ENCODE data around the gene C3AR1. TPM values are rescaled to one million over a fixed set of nuclear protein-coding genes. Genes with fewer than 3 reads are reported as not detected.
A peak's percentile ranks its signal among the peaks of the same experiment; 100 is the strongest.
"Not testable (repeated sequence)": the region's sequence is repeated elsewhere in the genome, so short reads cannot be mapped to it uniquely, and the experiment has no call there.

Gene C3AR1
- total RNA-seq (1 to 10 TPM; 4.0 to 8.8 TPM), polyA plus RNA-seq (1 to 10 TPM; 1.5 to 5.9 TPM)

GRCh38 chr12:8065991-8066594, at the start of gene C3AR1:
Gene C3AR1, minus strand, starts transcription at chr12:8066359. Its CDS starts 6,174 bp downstream, at chr12:8060185.
- peak within 1 kb of the TSS; percentile 13 to 56 for H3K27ac ChIP-seq (ENCODE audit: low read depth in 1 of 2, low read length in 2 of 2)
- TF ChIP-seq JUND (IDR thresholded peaks at IDR 0.05), result peak; percentile 42 to 68
- no peak for TF ChIP-seq ATF3 (IDR thresholded peaks at IDR 0.05)
- no peak for TF ChIP-seq HNF4G (IDR thresholded peaks at IDR 0.05)
- TF ChIP-seq, protein P1, sequence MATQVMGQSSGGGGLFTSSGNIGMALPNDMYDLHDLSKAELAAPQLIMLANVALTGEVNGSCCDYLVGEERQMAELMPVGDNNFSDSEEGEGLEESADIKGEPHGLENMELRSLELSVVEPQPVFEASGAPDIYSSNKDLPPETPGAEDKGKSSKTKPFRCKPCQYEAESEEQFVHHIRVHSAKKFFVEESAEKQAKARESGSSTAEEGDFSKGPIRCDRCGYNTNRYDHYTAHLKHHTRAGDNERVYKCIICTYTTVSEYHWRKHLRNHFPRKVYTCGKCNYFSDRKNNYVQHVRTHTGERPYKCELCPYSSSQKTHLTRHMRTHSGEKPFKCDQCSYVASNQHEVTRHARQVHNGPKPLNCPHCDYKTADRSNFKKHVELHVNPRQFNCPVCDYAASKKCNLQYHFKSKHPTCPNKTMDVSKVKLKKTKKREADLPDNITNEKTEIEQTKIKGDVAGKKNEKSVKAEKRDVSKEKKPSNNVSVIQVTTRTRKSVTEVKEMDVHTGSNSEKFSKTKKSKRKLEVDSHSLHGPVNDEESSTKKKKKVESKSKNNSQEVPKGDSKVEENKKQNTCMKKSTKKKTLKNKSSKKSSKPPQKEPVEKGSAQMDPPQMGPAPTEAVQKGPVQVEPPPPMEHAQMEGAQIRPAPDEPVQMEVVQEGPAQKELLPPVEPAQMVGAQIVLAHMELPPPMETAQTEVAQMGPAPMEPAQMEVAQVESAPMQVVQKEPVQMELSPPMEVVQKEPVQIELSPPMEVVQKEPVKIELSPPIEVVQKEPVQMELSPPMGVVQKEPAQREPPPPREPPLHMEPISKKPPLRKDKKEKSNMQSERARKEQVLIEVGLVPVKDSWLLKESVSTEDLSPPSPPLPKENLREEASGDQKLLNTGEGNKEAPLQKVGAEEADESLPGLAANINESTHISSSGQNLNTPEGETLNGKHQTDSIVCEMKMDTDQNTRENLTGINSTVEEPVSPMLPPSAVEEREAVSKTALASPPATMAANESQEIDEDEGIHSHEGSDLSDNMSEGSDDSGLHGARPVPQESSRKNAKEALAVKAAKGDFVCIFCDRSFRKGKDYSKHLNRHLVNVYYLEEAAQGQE (IDR thresholded peaks at IDR 0.05), result no peak
- TF ChIP-seq EGR1 (IDR thresholded peaks at IDR 0.05; ENCODE audit: low read depth in 2 of 2), result no peak
- peak; percentile 20 for TF ChIP-seq MAX (IDR thresholded peaks at IDR 0.05)
- H3K36me3 ChIP-seq (ENCODE audit: control insufficient read depth in 4 of 4, insufficient read depth in 3 of 4, low read depth in 1 of 4, low read length in 3 of 4), result no peaks in the 10 kb centered on the region
- H3K27me3 ChIP-seq (ENCODE audit: control insufficient read depth in 4 of 4, insufficient read depth in 4 of 4, low read length in 3 of 4), result no peaks in the 10 kb centered on the region
- H3K4me1 ChIP-seq (ENCODE audit: control insufficient read depth in 4 of 4, insufficient read depth in 4 of 4, low read length in 3 of 4), result no peaks in the 10 kb centered on the region
- no peak within 1 kb of the TSS for H3K4me3 ChIP-seq (ENCODE audit: low read depth in 1 of 3, low read length in 3 of 3)
- 54% methylated on average over 2 of the region's 2 CpGs for WGBS
- H3K9ac ChIP-seq (ENCODE audit: low read depth in 1 of 2, low read length in 2 of 2), result peak within 1 kb of the TSS in 1 of 2 donors; percentile 74
- H3K9me3 ChIP-seq (ENCODE audit: control insufficient read depth in 4 of 4, low read length in 3 of 4), result no peaks in the 10 kb centered on the region
- DNase-seq (ENCODE audit: low spot score), result no peak

GRCh38 chr12:8113117-8113516, 47.0 kb upstream of the C3AR1 start:
- H3K9ac ChIP-seq (ENCODE audit: low read depth in 1 of 2, low read length in 2 of 2); H3K36me3 ChIP-seq (ENCODE audit: control insufficient read depth in 4 of 4, insufficient read depth in 3 of 4, low read depth in 1 of 4, low read length in 3 of 4); H3K27me3 ChIP-seq (ENCODE audit: control insufficient read depth in 4 of 4, insufficient read depth in 4 of 4, low read length in 3 of 4); DNase-seq (ENCODE audit: low spot score); H3K9me3 ChIP-seq (ENCODE audit: control insufficient read depth in 4 of 4, low read length in 3 of 4); H3K4me3 ChIP-seq (ENCODE audit: low read depth in 1 of 3, low read length in 3 of 3); H3K4me1 ChIP-seq (ENCODE audit: control insufficient read depth in 4 of 4, insufficient read depth in 4 of 4, low read length in 3 of 4); H3K27ac ChIP-seq (ENCODE audit: low read depth in 1 of 2, low read length in 2 of 2): not testable (repeated sequence)
- WGBS, result 95% methylated on average over 4 of the region's 4 CpGs

DNA sequence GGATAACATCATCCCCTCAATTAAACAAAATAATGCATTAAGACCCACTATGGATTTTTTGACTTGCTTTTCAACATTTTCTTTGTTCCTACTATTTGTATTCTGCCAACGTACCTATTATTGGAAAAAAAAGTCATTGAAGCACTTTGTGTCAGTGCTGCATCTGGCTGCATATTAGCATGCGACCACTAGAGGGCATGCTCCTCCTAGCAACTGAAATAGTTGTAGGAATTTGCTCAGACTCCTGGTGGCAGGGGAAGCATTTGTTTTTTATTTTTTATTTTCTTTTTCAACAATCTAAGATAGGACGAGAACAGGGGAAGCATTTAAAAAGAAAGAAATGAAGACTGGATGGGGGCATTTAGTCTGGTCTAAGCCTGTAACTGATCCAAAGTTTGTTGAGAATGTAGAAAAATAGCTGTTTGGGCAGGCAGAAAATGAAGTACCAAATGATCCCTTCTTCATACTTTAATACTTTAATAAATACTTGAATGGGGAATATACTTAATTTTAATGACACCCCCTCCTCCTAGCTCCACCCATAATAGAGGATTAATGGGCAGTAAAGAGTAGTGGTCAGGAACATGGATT, 42.7 kb upstream of the C3AR1 start:
- peak; percentile 74 for DNase-seq (ENCODE audit: low spot score)
- WGBS, result under 1% methylated on average over 3 of the region's 3 CpGs
- H3K4me3 ChIP-seq (ENCODE audit: low read depth in 1 of 3, low read length in 3 of 3), result no peak overlapping the region
- no peak overlapping the region for H3K9ac ChIP-seq (ENCODE audit: low read depth in 1 of 2, low read length in 2 of 2)
- peak; percentile 98 for TF ChIP-seq CTCF (IDR thresholded peaks at IDR 0.05; ENCODE audit: low read depth, low read length, missing input control)
- no peak for TF ChIP-seq ATF3 (IDR thresholded peaks at IDR 0.05)
- TF ChIP-seq RAD21 (IDR thresholded peaks at IDR 0.05), result peak; percentile 95 to 97
- H3K4me1 ChIP-seq (ENCODE audit: control insufficient read depth in 4 of 4, insufficient read depth in 4 of 4, low read length in 3 of 4), result peaks cover 0 to 3% (median 0%) of the 10 kb centered on the region in 4 donors
- peaks cover 0 to 6% (median 2%) of the 10 kb centered on the region in 4 donors for H3K36me3 ChIP-seq (ENCODE audit: control insufficient read depth in 4 of 4, insufficient read depth in 3 of 4, low read depth in 1 of 4, low read length in 3 of 4)
- H3K27ac ChIP-seq (ENCODE audit: low read depth in 1 of 2, low read length in 2 of 2), result no peak overlapping the region
- no peaks in the 10 kb centered on the region for H3K9me3 ChIP-seq (ENCODE audit: control insufficient read depth in 4 of 4, low read length in 3 of 4)
- H3K27me3 ChIP-seq (ENCODE audit: control insufficient read depth in 4 of 4, insufficient read depth in 4 of 4, low read length in 3 of 4), result no peaks in the 10 kb centered on the region

Data from liver (tissue), 9 donors.